Activated T-cell treated with anti-CD3 and anti-CD28 coated beads, Interleukin-2, amount 50 U/mL, for 24 hours (primary cell): ENCODE measurements around the gene TP53TG3.
"Not testable (repeated sequence)": the region's sequence is repeated elsewhere in the genome, so short reads cannot be mapped to it uniquely, and the experiment has no call there.

Experiments
- DNase-seq: peaks from one replicate; pipeline ENCODE4 v3.0.0-alpha.2; 2020
- H3K27ac Mint-ChIP-seq: 2 replicates; pipeline ENCODE4 v1.8.0; 2020; ENCODE audit warnings: mild to moderate bottlenecking, mixed read lengths
- H3K27me3 Mint-ChIP-seq: 2 replicates; pipeline ENCODE4 v1.8.0; 2020; ENCODE audit warnings: mixed read lengths
- H3K36me3 Mint-ChIP-seq: 2 replicates; pipeline ENCODE4 v1.8.0; 2020; ENCODE audit warnings: low read depth, mixed read lengths
- H3K4me1 Mint-ChIP-seq: 2 replicates; pipeline ENCODE4 v1.8.0; 2020; ENCODE audit warnings: low read depth, mixed read lengths
- H3K4me3 Mint-ChIP-seq: 2 replicates; pipeline ENCODE4 v1.8.0; 2020; ENCODE audit warnings: mild to moderate bottlenecking, moderate library complexity, mixed read lengths
- H3K9me3 Mint-ChIP-seq: 2 replicates; pipeline ENCODE4 v1.8.0; 2020; ENCODE audit warnings: mixed read lengths

TP53TG3 gene

GRCh38 chr16:32676065-32676464, at the start of gene TP53TG3:
Gene TP53TG3, minus strand, starts transcription at chr16:32676165. Its CDS starts 68 bp downstream, at chr16:32676097.
- not testable (repeated sequence) for H3K36me3 Mint-ChIP-seq

GRCh38 chr16:32650876-32651275, 25.1 kb downstream of the TP53TG3 start:
- DNase-seq, H3K9me3 Mint-ChIP-seq, H3K27me3 Mint-ChIP-seq, H3K27ac Mint-ChIP-seq, H3K36me3 Mint-ChIP-seq, H3K4me1 Mint-ChIP-seq, H3K4me3 Mint-ChIP-seq: not testable (repeated sequence)

More at GRCh38 chr16:32676065-32676464, at the start of gene TP53TG3:
- not testable (repeated sequence) for H3K9me3 Mint-ChIP-seq, H3K4me1 Mint-ChIP-seq, H3K4me3 Mint-ChIP-seq, DNase-seq, H3K27ac Mint-ChIP-seq, H3K27me3 Mint-ChIP-seq

GRCh38 chr16:32647562-32647961, 28.4 kb downstream of the TP53TG3 start:
- H3K27ac Mint-ChIP-seq, H3K4me1 Mint-ChIP-seq, DNase-seq, H3K4me3 Mint-ChIP-seq, H3K27me3 Mint-ChIP-seq, H3K36me3 Mint-ChIP-seq: not testable (repeated sequence)
- H3K9me3 Mint-ChIP-seq = peaks cover 12% of the 10 kb centered on the region

GRCh38 chr16:32646780-32647179, 29.2 kb downstream of the TP53TG3 start:
- DNase-seq, H3K4me1 Mint-ChIP-seq, H3K36me3 Mint-ChIP-seq, H3K27me3 Mint-ChIP-seq, H3K27ac Mint-ChIP-seq, H3K4me3 Mint-ChIP-seq: not testable (repeated sequence)
- peaks cover 12% of the 10 kb centered on the region for H3K9me3 Mint-ChIP-seq

- not testable (repeated sequence) for DNase-seq, H3K4me1 Mint-ChIP-seq, H3K4me3 Mint-ChIP-seq, H3K27ac Mint-ChIP-seq, H3K27me3 Mint-ChIP-seq, H3K36me3 Mint-ChIP-seq
- H3K9me3 Mint-ChIP-seq = peaks cover 12% of the 10 kb centered on the region
Measured at GRCh38 chr16:32646177-32646576, 29.8 kb downstream of the TP53TG3 start.

- not testable (repeated sequence) for DNase-seq, H3K27me3 Mint-ChIP-seq, H3K4me3 Mint-ChIP-seq, H3K36me3 Mint-ChIP-seq, H3K4me1 Mint-ChIP-seq
- peak overlapping the region; percentile 36 for H3K27ac Mint-ChIP-seq
- peaks cover 12% of the 10 kb centered on the region for H3K9me3 Mint-ChIP-seq
Measured at GRCh38 chr16:32645278-32645908, 30.6 kb downstream of the TP53TG3 start.

GRCh38 chr16:32644715-32645114, 31.2 kb downstream of the TP53TG3 start:
- not testable (repeated sequence) for H3K36me3 Mint-ChIP-seq, H3K4me3 Mint-ChIP-seq, H3K4me1 Mint-ChIP-seq, DNase-seq, H3K27ac Mint-ChIP-seq, H3K27me3 Mint-ChIP-seq
- peaks cover 12% of the 10 kb centered on the region for H3K9me3 Mint-ChIP-seq

GRCh38 chr16:32637614-32638013, 38.4 kb downstream of the TP53TG3 start:
- H3K4me1 Mint-ChIP-seq, H3K36me3 Mint-ChIP-seq, H3K9me3 Mint-ChIP-seq, H3K27me3 Mint-ChIP-seq, H3K27ac Mint-ChIP-seq, DNase-seq, H3K4me3 Mint-ChIP-seq: not testable (repeated sequence)

GRCh38 chr16:32632096-32632495, 43.9 kb downstream of the TP53TG3 start:
- not testable (repeated sequence) for H3K4me3 Mint-ChIP-seq, H3K27ac Mint-ChIP-seq, H3K9me3 Mint-ChIP-seq, H3K4me1 Mint-ChIP-seq, DNase-seq, H3K27me3 Mint-ChIP-seq, H3K36me3 Mint-ChIP-seq
